ENCODE results near the gene HERPUD2.

The HERPUD2 gene

GRCh38 chr7:35652124-35652523, 42.8 kb downstream of the HERPUD2 start:
- Histone ChIP-seq H3K36me3 (ENCODE audit: control insufficient read depth, insufficient read depth, low read length) (no peaks in the 10 kb centered on the region; the same call in none of the 2 replicates), H3K4me3 (replicated peaks; ENCODE audit: low read depth, low read length) (no peak overlapping the region), H3K27me3 (replicated peaks; ENCODE audit: control insufficient read depth, insufficient read depth, low read length) (no peaks in the 10 kb centered on the region)
- no peak for TF ChIP-seq CTCF (IDR thresholded peaks at IDR 0.05; ENCODE audit: insufficient read depth, low read length, poor library complexity, severe bottlenecking)
- no peak for DNase-seq (ENCODE audit: extremely low read depth, insufficient read length)

GRCh38 chr7:35650751-35651150, 44.2 kb downstream of the HERPUD2 start:
- Histone ChIP-seq H3K4me3 (replicated peaks; ENCODE audit: low read depth, low read length) (no peak overlapping the region), H3K36me3 (ENCODE audit: control insufficient read depth, insufficient read depth, low read length) (no peaks in the 10 kb centered on the region; the same call in none of the 2 replicates), H3K27me3 (replicated peaks; ENCODE audit: control insufficient read depth, insufficient read depth, low read length) (no peaks in the 10 kb centered on the region)
- TF ChIP-seq CTCF (IDR thresholded peaks at IDR 0.05; ENCODE audit: insufficient read depth, low read length, poor library complexity, severe bottlenecking): no peak
- no peak for DNase-seq (ENCODE audit: extremely low read depth, insufficient read length)

GRCh38 chr7:35649711-35650110, 45.2 kb downstream of the HERPUD2 start:
- TF ChIP-seq CTCF (IDR thresholded peaks at IDR 0.05; ENCODE audit: insufficient read depth, low read length, poor library complexity, severe bottlenecking): no peak
- Histone ChIP-seq H3K4me3 (replicated peaks; ENCODE audit: low read depth, low read length) (no peak overlapping the region), H3K36me3 (ENCODE audit: control insufficient read depth, insufficient read depth, low read length) (no peaks in the 10 kb centered on the region; the same call in 1 of the 2 replicates), H3K27me3 (replicated peaks; ENCODE audit: control insufficient read depth, insufficient read depth, low read length) (no peaks in the 10 kb centered on the region)
- DNase-seq (ENCODE audit: extremely low read depth, insufficient read length): no peak

- Histone ChIP-seq H3K4me3 (replicated peaks; ENCODE audit: low read depth, low read length) (no peak overlapping the region), H3K27me3 (replicated peaks; ENCODE audit: control insufficient read depth, insufficient read depth, low read length) (no peaks in the 10 kb centered on the region), H3K36me3 (ENCODE audit: control insufficient read depth, insufficient read depth, low read length) (no peaks in the 10 kb centered on the region; the same call in 1 of the 2 replicates)
- DNase-seq (ENCODE audit: extremely low read depth, insufficient read length): no peak
- TF ChIP-seq CTCF (IDR thresholded peaks at IDR 0.05; ENCODE audit: insufficient read depth, low read length, poor library complexity, severe bottlenecking): no peak
These were observed 46.6 kb downstream of the HERPUD2 start for GRCh38 chr7:35648367-35648766.

- Histone ChIP-seq H3K4me3 (replicated peaks; ENCODE audit: low read depth, low read length) (no peak overlapping the region), H3K36me3 (ENCODE audit: control insufficient read depth, insufficient read depth, low read length) (no peaks in the 10 kb centered on the region; the same call in 1 of the 2 replicates), H3K27me3 (replicated peaks; ENCODE audit: control insufficient read depth, insufficient read depth, low read length) (no peaks in the 10 kb centered on the region)
- DNase-seq (ENCODE audit: extremely low read depth, insufficient read length): no peak
- no peak for TF ChIP-seq CTCF (IDR thresholded peaks at IDR 0.05; ENCODE audit: insufficient read depth, low read length, poor library complexity, severe bottlenecking)
These were observed 47.8 kb downstream of the HERPUD2 start for GRCh38 chr7:35647171-35647574.

Data from GM06990 (cell line).